ENCODE data around the gene NLK. TPM values are rescaled to one million over a fixed set of nuclear protein-coding genes. Genes with fewer than 3 reads are reported as not detected.
A peak's percentile ranks its signal among the peaks of the same experiment; 100 is the strongest.

The NLK gene
- total and polyA plus RNA-seq, 2 of the 4 experiments (the other 2 are of a cell fraction), result 15.3 to 23.3 TPM

DNA sequence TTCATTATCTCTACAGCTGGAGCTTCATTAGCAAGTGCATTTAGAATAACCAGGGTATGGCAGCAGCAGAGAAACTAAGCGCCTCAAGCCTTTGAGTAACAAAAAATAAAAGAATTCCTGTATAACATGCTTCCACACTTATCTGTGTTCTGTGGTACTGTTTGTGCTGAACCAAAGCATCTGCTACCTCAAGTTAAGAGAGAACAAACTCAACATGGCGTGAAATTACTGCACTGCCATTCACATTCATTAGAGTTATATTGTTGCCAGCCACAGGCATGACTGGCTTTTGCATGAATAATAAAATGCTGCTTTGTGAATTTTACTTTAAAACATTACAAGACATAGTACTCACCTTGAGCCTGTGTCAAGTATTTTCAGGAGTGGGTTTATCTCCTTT is 76.6 kb downstream of the NLK start:
- Histone ChIP-seq H4K20me1 (ENCODE audit: insufficient read depth, low read length) (peaks cover 4% of the 10 kb centered on the region; the same call in 1 of the 2 replicates), H2AK5ac (ENCODE audit: low read depth, low read length) (no peak overlapping the region), H4K91ac (ENCODE audit: insufficient read depth, low read depth, low read length) (no peak overlapping the region), H2AFZ (replicated peaks; ENCODE audit: low read length, poor library complexity) (no peak overlapping the region), H3K23ac (ENCODE audit: low read depth, low read length) (peak overlapping the region; percentile 87), H4K5ac (ENCODE audit: low read depth, low read length) (no peak overlapping the region), H3K9me3 (ENCODE audit: control insufficient read depth, insufficient read depth, low read length) (no peaks in the 10 kb centered on the region), H3K79me1 (ENCODE audit: low read depth in 1 of 2, low read length in 2 of 2) (peaks cover 25 to 53% of the 10 kb centered on the region in 2 experiments), H2BK15ac (ENCODE audit: low read depth, low read length) (no peak overlapping the region), H3K9ac (ENCODE audit: low read depth, low read length) (no peak overlapping the region), H3K4me1 (ENCODE audit: control insufficient read depth, insufficient read depth, low read length) (no peaks in the 10 kb centered on the region; the same call in none of the 2 replicates), H3K14ac (replicated peaks; ENCODE audit: low read depth, low read length) (no peak overlapping the region), H3K4ac (ENCODE audit: low read depth, low read length) (no peak overlapping the region), H2BK5ac (ENCODE audit: low read depth, low read length, poor library complexity, severe bottlenecking) (no peak overlapping the region), H3K27me3 (ENCODE audit: control insufficient read depth, insufficient read depth, low read length) (no peaks in the 10 kb centered on the region), H2BK20ac (ENCODE audit: low read depth, low read length) (no peak overlapping the region), H4K8ac (ENCODE audit: low read depth in 2 of 2, low read length in 2 of 2) (0 out of 4 replicates have a peak overlapping the region, but pooled peaks of 1 of the 2 experiments have one; percentile 20), H3K18ac (ENCODE audit: low read depth, low read length) (peak overlapping the region; percentile 16; the same call in 1 of the 2 replicates), H2BK120ac (ENCODE audit: low read depth, low read length) (no peak overlapping the region), H3K27ac (ENCODE audit: insufficient read depth, low read length) (no peak overlapping the region), H3K56ac (ENCODE audit: extremely low read depth, insufficient read depth, low read length) (no peak overlapping the region), H3K4me2 (ENCODE audit: low read depth, low read length) (peak overlapping the region; percentile 86; the same call in 1 of the 2 replicates), H3K9me1 (ENCODE audit: insufficient read depth, low read length) (0 out of 2 replicates have a peak, but pooled peaks cover 5% of the 10 kb centered on the region), H3K36me3 (ENCODE audit: control insufficient read depth, insufficient read depth, low read length) (peaks cover 3% of the 10 kb centered on the region), H3K4me3 (ENCODE audit: insufficient read depth, low read depth, low read length) (no peak overlapping the region), H2AK9ac (replicated peaks; ENCODE audit: low read depth, low read length, poor library complexity) (no peak overlapping the region)
- in situ Hi-C loops (cut with MboI; ENCODE audit: low sequenced_read_pairs) (no loop called here), dilution Hi-C loops (cut with HindIII; ENCODE audit: low sequenced_read_pairs, unreplicated experiment) (no loop called here), intact Hi-C loops (cut with micrococcal nuclease) (loop anchor here (5.0 to 10.0 kb wide), 2 partner anchors 72 to 224 kb away; partner anchors contain the start of gene LYRM9)
- POLR2A ChIA-PET (ENCODE audit: unreplicated experiment), result no interaction called here
- no TSS peak for BruUV-seq (replicated peaks)
- CTCF ChIA-PET, result no interaction called here
- no peak for ATAC-seq (ENCODE audit: low read depth)
- TF ChIP-seq BHLHE40 (IDR thresholded peaks at IDR 0.05; ENCODE audit: low read depth, low read length) (no peak), NFE2L2 (IDR thresholded peaks at IDR 0.05; ENCODE audit: low read depth, low read length) (no peak), RFX5 (IDR thresholded peaks at IDR 0.05; ENCODE audit: low read depth, low read length) (no peak), POLR2A (IDR thresholded peaks at IDR 0.05; ENCODE audit: low read depth, low read length) (no peak), RCOR1 (IDR thresholded peaks at IDR 0.05; ENCODE audit: insufficient replicate concordance, low read length) (no peak), CEBPB (IDR thresholded peaks at IDR 0.05; ENCODE audit: low read depth, low read length) (no peak), RAD21 (IDR thresholded peaks at IDR 0.05; ENCODE audit: low read length) (no peak)
- no CpG with 5 or more reads among the region's 2 CpGs for WGBS, 2 experiments (ENCODE audit: extremely low coverage in 2 of 2, insufficient read length in 1 of 2)
- DNase-seq, result no peak

Measured in IMR-90 (cell line).